Endothelial cell (in vitro differentiated cells): ENCODE results near the gene PARD3B. TPM values are rescaled to one million over a fixed set of nuclear protein-coding genes. Genes with fewer than 3 reads are reported as not detected.

Source experiments
- DNase-seq: peaks from one replicate; pipeline ENCODE4 v3.0.0; 2021; ENCODE audit warnings: low spot score
- H3K27ac Mint-ChIP-seq: one replicate; pipeline ENCODE4 v1.8.0; 2021; ENCODE audit warnings: mixed read lengths, inconsistent platforms; ENCODE audit not compliant: unreplicated experiment
- H3K27me3 Mint-ChIP-seq: one replicate; pipeline ENCODE4 v1.8.0; 2021; ENCODE audit warnings: mild to moderate bottlenecking, moderate library complexity, mixed read lengths, inconsistent platforms; ENCODE audit not compliant: unreplicated experiment
- H3K36me3 Mint-ChIP-seq: one replicate; pipeline ENCODE4 v1.8.0; 2021; ENCODE audit warnings: mild to moderate bottlenecking, low read depth, mixed read lengths, inconsistent platforms; ENCODE audit not compliant: unreplicated experiment
- H3K4me1 Mint-ChIP-seq: one replicate; pipeline ENCODE4 v1.8.0; 2021; ENCODE audit warnings: mild to moderate bottlenecking, mixed read lengths, inconsistent platforms; ENCODE audit not compliant: unreplicated experiment
- H3K4me3 Mint-ChIP-seq: one replicate; pipeline ENCODE4 v1.8.0; 2021; ENCODE audit warnings: mild to moderate bottlenecking, mixed read lengths, inconsistent platforms; ENCODE audit not compliant: unreplicated experiment
- H3K9me3 Mint-ChIP-seq: one replicate; pipeline ENCODE4 v1.8.0; 2021; ENCODE audit warnings: mixed read lengths, inconsistent platforms; ENCODE audit not compliant: unreplicated experiment
- total RNA-seq: library from RNA; stranded (reverse); fragmentation: NEBNext Ultra II Directional; extraction: Animal tissue kit (Norgen Biotek cat#: 25700); gene quantifications from one replicate; pipeline ENCODE4 v1.2.1, GENCODE V29; 2021; ENCODE audit not compliant: unreplicated experiment
- TF ChIP-seq, protein P1 (sequence below): fragments of 200-600 bp; sonication (generic); IDR thresholded peaks from one replicate; pipeline ENCODE4 v1.5.0; 2021; ENCODE audit warnings: antibody characterized with exemption; ENCODE audit not compliant: unreplicated experiment

Gene PARD3B
- total RNA-seq, 1 donor from 2014 or later, result 17.4 TPM

DNA sequence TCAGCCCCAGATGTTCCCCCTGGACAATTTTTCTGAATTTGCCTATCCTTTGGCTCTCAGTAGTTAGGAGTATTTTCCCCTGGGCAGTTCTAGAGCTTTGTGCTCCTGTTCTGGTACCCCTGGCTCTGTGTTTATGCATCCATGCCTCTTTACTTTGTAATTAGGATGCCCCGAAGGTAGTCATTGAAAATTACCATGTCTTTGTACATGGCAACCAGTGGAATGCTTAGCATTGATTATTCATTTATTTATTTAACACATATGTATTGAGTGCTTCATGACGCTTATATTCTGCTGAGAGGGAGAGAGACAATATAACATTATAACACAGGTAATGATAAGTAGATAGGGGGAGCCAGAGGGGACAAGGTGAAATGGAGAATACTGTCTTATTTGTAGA lies 346.5 kb downstream of the PARD3B start:
- H3K4me3 Mint-ChIP-seq, result no peak overlapping the region
- no peaks in the 10 kb centered on the region for H3K9me3 Mint-ChIP-seq
- DNase-seq, result no peak
- no peaks in the 10 kb centered on the region for H3K36me3 Mint-ChIP-seq
- TF ChIP-seq, protein P1, sequence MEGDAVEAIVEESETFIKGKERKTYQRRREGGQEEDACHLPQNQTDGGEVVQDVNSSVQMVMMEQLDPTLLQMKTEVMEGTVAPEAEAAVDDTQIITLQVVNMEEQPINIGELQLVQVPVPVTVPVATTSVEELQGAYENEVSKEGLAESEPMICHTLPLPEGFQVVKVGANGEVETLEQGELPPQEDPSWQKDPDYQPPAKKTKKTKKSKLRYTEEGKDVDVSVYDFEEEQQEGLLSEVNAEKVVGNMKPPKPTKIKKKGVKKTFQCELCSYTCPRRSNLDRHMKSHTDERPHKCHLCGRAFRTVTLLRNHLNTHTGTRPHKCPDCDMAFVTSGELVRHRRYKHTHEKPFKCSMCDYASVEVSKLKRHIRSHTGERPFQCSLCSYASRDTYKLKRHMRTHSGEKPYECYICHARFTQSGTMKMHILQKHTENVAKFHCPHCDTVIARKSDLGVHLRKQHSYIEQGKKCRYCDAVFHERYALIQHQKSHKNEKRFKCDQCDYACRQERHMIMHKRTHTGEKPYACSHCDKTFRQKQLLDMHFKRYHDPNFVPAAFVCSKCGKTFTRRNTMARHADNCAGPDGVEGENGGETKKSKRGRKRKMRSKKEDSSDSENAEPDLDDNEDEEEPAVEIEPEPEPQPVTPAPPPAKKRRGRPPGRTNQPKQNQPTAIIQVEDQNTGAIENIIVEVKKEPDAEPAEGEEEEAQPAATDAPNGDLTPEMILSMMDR, result no peak
- H3K4me1 Mint-ChIP-seq, result no peaks in the 10 kb centered on the region
- H3K27me3 Mint-ChIP-seq, result no peaks in the 10 kb centered on the region
- H3K27ac Mint-ChIP-seq, result no peak overlapping the region

DNA sequence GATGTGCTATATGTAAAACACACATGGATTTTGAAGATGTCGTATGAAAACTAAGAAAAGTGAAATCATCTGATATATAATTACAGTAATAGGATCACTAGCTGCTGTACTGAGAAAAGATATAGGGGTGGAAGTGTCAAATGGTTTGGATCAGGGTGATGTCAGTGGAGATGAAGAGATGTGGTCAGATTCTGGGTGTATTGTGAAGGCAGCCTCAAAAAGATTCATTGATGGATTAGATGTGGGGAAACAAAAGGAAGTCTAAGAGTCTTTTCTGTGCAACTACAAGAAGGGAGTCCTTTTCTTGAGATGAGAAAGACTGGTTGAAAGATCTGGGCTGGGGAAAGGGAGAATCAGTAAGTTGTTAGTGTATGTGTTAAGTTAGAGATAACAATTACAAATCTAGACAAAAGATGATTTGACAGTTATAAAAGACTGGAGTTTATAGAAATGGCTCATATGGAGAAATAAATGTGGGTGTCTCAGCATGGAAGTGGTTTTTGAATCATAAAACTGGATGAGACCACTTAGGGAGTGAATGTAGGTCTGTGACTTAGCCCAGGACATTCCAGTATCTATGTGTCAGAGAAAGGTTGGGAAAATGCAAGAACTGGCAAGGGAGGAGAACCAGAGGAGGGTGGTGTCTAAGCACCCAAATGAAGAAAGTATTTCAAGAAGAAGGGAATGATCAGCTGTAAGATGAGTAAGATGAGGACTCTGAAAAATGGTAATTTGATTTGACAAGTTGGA lies 347.4 kb downstream of the PARD3B start:
- no peak overlapping the region for H3K27ac Mint-ChIP-seq
- no peak for DNase-seq
- H3K27me3 Mint-ChIP-seq, result no peaks in the 10 kb centered on the region
- no peaks in the 10 kb centered on the region for H3K4me1 Mint-ChIP-seq
- H3K4me3 Mint-ChIP-seq, result no peak overlapping the region
- TF ChIP-seq, protein P1, result no peak
- no peaks in the 10 kb centered on the region for H3K36me3 Mint-ChIP-seq
- H3K9me3 Mint-ChIP-seq, result no peaks in the 10 kb centered on the region

DNA sequence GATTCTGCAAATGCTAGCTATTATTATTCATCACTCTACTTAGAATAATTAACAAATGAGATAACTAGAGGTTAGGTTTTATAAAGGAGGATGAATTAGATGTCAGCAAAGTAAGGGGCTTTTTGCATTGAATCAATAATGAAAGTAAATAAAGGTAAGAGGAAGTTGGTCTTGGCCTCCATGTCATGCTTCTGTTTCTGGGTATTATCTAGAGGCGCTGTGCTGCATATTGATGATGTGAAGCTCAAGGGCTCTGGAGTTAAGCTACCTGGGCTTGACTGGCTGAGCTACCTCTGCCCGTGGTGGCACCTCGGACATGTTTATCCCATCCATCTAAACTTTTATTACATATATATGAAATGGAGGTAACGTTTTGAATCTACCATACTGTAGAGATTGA lies 350.9 kb downstream of the PARD3B start:
- no peaks in the 10 kb centered on the region for H3K27me3 Mint-ChIP-seq
- H3K4me1 Mint-ChIP-seq, result no peaks in the 10 kb centered on the region
- H3K36me3 Mint-ChIP-seq, result peaks cover 8% of the 10 kb centered on the region
- TF ChIP-seq, protein P1, result no peak
- no peak for DNase-seq
- no peak overlapping the region for H3K4me3 Mint-ChIP-seq
- no peaks in the 10 kb centered on the region for H3K9me3 Mint-ChIP-seq
- no peak overlapping the region for H3K27ac Mint-ChIP-seq

DNA sequence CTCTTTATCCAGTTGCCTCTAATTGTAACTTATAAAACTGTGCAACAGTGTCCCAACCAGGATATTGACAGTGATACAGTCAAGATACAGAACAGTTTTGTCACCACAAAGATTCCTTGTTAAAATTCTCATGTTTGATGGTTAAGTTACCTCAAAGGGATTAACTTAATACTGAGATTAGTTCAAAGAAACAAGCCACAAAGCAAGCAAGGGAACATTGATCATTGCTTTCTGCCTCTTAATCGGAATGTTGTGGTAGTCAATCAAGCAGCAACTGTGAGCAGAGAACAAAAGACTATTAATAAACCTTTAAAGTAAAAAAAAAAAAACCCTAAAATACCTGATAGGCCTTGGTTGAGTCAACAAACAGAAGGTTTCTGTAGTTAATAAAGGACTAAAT lies 352.3 kb downstream of the PARD3B start:
- no peak for DNase-seq
- no peak overlapping the region for H3K4me3 Mint-ChIP-seq
- peaks cover 8% of the 10 kb centered on the region for H3K36me3 Mint-ChIP-seq
- TF ChIP-seq, protein P1, result no peak
- H3K9me3 Mint-ChIP-seq, result no peaks in the 10 kb centered on the region
- no peaks in the 10 kb centered on the region for H3K27me3 Mint-ChIP-seq
- no peak overlapping the region for H3K27ac Mint-ChIP-seq
- no peaks in the 10 kb centered on the region for H3K4me1 Mint-ChIP-seq

DNA sequence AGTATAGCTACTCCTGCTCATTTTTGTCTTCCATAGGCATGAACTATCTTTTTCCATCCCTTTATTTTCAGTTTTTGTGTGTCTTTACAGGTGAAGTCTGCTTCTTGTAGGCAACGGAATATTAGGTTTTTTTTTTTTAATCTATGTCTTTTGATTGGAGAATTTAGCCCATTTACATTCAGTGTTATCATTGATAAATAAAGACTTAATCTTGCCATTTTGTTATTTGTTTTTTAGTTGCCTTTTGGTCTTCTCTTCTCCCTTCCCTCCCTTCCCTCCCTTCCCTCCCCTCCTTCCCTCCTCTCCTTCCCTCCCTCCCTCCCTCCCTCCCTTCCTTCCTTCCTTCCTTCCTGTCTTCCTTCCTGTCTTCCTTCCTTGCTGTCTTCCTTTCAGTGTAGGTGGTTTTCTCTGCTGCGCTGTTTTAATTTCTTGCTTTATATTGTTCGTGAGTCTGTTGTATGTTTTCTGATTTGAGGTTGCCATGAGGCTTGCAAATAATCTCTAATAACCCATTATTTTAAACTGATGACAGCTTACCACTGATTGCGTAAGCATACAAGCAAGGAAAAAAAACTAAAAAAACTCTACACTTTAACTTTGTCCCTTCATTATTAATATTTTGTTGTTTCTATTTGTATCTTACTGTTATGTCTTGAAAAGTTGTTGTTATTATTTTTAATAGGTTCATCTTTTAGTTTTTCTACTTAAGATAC lies 353.8 kb downstream of the PARD3B start:
- H3K4me1 Mint-ChIP-seq, result no peaks in the 10 kb centered on the region
- DNase-seq, result no peak
- TF ChIP-seq, protein P1, result no peak
- no peak overlapping the region for H3K4me3 Mint-ChIP-seq
- no peaks in the 10 kb centered on the region for H3K9me3 Mint-ChIP-seq
- H3K36me3 Mint-ChIP-seq, result peaks cover 8% of the 10 kb centered on the region
- H3K27ac Mint-ChIP-seq, result no peak overlapping the region
- no peaks in the 10 kb centered on the region for H3K27me3 Mint-ChIP-seq
